GM19238 (cell line): ENCODE results near the gene TMPRSS3.

Source experiments
- DNase-seq: peaks from one replicate; pipeline ENCODE4 v3.0.0; 2011; ENCODE audit warnings: low spot score; ENCODE audit not compliant: insufficient read length

The TMPRSS3 gene

DNA sequence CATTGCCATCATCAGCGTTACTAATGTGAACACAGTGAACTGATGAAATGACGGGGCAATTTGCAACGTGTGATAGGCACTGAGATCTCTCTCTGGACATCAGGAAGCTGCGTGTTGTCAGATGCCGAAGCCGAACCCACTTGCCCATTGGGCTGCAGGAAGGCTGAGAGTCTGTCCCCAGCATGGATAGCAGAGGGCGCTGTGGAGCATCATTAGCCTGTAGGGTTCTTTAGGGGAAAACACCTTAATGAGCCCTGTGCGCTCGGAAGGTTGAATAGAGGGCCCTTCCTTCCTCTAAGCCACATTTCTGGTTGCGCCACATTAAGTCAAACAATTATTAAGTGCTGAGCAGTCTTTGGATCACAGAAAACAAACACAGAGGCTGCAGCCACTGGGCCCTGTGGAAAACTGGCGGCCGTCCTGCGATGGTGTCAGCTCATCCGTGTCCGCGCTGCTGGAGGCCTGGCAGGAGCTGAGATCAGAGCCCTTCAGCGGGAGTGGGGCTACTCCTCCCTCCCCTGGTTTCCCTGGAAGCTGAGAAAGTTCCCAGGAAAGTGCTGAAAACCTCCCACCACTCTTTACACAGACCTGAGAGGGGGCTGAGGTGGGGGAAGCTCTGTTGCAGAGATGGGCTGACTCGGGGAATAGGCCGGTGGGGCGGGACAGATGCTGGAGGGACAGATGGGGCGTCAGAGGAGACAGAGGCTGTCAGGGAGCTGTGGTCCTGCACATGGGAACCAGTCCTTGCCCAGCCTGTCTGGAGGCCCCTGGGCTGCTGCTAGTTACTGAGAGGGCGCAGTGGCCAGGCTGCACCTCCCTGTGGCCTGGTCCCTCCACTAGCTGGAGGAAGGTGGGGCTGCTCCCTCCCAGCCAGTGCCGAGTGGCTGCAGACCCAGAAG is 57.8 kb downstream of the TMPRSS3 start:
- no peak for DNase-seq

DNA sequence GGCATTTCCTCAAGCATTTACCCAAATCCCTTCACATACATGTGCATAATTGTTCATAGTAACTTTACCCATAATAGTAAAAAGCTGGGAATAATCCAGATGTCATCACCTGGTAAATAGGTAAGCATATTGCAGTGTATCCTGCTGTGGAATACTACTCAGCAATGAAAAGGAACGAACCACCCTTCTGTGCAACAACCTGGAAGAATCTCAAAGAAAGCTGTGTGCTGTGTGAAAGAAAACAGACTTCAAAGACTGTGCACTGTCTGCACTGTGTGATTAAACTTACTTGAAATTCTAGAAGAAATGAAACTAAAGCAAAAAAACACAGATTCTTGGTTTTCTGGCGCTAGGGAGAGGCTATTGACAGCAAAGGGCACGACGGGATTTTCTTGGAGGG is 58.6 kb downstream of the TMPRSS3 start:
- DNase-seq: no peak

GRCh38 chr21:42336054-42336453 is 59.8 kb downstream of the TMPRSS3 start:
- DNase-seq: no peak

DNA sequence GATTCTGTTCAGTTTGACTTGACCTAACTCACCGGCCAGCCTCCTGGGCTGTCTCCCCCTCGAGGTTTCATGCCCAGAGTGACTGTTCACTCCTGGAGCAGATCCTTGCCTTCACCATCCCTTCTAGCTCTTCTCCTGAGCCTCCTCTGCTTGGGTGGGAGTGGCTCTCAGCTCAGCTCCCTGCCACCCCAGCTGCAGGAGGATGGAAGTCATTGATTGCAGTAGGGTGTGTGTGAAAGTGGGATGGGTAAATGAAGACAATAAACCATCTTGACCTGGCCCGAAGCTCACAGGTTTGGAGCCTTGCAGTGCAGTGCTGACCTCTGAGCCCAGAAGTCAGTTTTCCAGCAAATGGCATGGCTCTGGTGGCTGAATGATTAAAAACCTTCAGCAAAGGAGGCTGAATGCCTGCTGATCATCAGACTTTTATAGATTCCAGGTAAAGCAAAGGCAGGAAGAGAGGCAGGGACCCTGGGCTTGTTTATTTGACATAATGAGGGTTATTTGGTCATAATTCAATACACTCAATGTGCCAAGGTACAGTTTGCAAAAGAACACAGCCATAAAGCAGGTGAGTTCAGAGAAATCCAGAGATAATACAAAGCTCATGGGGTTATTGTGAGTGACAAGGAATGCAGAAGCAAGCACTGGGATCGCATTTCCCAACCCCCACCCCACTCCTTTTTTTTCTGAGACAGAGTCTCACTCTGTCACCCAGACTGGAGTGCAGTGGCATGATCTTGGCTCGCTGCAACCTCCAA is 63.1 kb downstream of the TMPRSS3 start:
- no peak for DNase-seq

DNA sequence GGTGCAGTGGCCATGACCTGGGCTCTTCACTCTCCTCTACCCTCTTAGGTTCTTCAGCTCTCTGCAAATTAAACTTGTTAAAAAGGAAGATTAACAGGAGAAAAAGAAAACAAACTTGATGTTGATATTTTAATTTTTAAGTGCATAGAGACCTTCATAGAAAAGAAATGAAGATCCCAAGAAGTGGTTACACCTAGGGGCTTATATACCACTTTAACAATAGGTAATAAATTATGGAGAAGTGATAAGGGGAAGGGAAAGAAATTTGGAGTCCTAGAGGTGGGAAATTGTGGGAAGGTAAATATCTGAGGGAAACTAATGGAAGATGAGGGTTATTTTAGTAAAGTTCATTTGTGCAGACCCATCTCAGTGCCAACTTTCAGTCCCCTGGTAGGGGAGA is 64.2 kb downstream of the TMPRSS3 start:
- no peak for DNase-seq

DNA sequence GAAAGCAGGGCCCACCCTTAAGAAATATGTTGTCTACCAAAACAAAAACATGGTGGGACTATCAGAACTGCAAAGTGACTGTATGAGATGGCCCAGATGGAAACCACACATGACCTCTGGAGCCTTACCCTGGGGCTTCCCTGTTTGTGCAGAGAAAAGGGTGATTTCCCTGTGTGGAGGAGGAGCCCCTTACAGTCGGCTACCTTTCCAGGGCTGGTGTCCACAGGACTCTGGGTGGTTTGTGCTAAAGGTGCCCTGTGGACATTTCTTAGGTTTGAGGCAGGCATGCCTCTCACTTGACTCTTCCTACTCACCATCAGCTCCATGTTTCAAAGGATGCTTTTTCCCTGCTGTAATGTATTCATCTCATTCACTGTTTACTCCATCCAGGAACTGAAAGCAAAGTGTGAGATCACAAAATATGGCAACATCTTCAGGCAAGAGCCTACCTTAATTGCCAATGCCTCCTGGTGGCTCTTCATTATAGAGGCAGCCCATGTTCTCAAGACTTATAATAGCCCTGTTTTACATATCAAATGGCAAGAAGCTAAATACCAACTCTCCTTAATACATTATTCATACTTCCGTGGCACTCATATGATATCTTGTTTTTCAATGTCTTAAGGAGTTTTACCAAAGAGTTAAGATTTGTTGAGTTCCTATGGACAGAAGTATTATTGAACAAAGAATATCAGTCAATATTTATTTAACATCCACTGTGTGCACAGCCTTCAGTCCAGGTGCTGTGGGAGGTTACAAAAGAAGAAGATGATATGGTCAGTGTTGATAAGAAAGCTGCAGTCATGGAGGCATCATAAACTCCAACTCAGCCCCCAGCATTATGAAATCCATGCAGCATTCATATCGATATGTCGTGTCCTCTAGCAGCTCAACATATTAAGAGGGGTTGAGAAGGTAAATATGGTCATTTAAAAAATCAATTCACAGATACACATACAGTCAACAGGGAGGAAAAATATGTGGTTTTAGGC is 65.2 kb downstream of the TMPRSS3 start:
- no peak for DNase-seq

DNA sequence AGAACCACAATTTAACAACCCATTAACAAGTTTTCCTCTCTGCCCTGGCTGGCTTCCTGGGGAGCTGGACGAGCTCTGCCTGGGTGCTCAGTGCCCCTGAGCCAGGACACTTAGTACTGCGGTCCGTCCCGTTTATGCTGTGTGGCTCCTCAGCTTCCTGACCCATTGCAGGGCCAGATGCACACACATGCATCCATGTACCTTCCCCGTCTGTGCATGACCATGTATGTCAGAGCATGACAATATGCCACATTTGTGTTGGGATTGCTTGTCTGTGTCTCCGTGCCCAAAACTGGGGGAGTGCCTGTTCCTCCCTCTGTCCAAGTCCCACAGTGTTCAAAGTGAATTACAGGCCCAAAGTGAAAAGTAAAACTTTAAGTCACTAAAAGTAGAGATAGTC is 71.0 kb downstream of the TMPRSS3 start:
- no peak for DNase-seq
